Ovary (tissue), 3 donors: Measurements from ENCODE around the gene PPP1R9B.

Experiments used
- CTCF ChIP-seq, 3 donors: fragments of 450-650 bp in 2 of 3; fragments of 200-600 bp in 1 of 3; IDR thresholded peaks; one replicate each; pipeline versions ENCODE4 v1.5.1 to v1.8.0; 2016 to 2022; ENCODE audit warnings: antibody characterized with exemption in 3 of 3, mild to moderate bottlenecking in 1 of 3
- EP300 ChIP-seq: sonication (generic); formaldehyde crosslinking; IDR thresholded peaks from one replicate; pipeline ENCODE4 v1.6.1; 2017; ENCODE audit warnings: antibody characterized with exemption
- POLR2A ChIP-seq: fragments of 450-650 bp; IDR thresholded peaks from one replicate; pipeline ENCODE4 v1.6.1; 2017; ENCODE audit warnings: antibody characterized with exemption, mild to moderate bottlenecking, moderate library complexity
- donor health status: DM: no; HTN: no; CAD: no.

DNA sequence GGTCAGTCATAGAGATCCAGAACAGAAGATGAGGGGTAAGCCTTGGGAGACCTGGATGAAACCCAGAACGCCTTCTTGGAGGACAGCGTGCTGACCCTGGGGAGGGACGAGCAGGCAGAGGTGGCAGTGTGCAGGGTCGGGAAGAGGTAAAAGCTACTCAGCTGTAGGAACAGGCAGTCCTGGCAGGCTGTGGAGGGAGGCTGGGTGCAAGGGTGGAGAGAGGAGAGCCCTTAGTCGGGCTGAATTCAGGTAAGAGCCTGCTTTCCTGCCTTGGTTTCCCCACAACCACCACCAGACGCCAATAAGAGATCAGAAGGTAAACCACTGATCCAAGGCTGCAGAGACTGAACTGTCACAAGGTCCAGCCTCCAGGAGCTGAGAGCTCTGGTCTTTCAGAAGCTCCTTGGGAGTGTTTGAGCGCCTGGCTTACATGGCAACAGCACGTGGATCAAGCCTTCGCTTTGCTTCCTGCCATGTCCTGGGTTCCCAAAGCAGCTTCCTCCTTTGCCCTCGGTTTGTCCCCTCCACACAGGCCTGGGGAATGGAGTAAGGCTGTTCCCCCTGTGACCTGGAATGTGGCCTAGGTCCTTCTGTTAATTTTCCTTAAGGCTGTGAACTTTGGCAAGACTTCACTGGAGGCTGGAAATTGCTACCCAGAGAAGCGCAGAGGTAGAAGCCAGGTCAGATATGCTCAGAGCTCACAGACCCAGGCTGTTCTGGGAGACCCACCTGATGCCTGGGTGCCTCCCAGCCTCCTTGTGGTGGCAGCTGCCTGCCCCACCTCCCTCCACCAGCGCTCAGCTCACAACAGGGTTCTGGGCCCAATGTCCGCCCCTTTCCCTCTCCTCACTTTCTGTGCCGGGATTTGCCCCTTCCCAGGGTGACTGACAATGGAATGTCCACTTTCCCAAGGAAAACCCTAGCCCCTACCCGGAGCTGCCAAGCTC is 59.2 kb downstream of the PPP1R9B start:
- TF ChIP-seq CTCF (IDR thresholded peaks at IDR 0.05) (no peak), EP300 (no peak), POLR2A (no peak)
